HG03342 (cell line): ENCODE results near the gene ATF7.
A peak's percentile ranks its signal among the peaks of the same experiment; 100 is the strongest.
"Not testable (repeated sequence)": the region's sequence is repeated elsewhere in the genome, so short reads cannot be mapped to it uniquely, and the experiment has no call there.

Source experiments
- ATAC-seq: cut with Tn5 transposase; IDR thresholded peaks from one replicate; pipeline ENCODE4 v1.9.1; 2021; ENCODE audit warnings: mild to moderate bottlenecking, moderate library complexity; ENCODE audit not compliant: unreplicated experiment

Gene ATF7

GRCh38 chr12:53598971-53599370 lies 27.2 kb downstream of the ATF7 start:
- ATAC-seq: not testable (repeated sequence)

DNA sequence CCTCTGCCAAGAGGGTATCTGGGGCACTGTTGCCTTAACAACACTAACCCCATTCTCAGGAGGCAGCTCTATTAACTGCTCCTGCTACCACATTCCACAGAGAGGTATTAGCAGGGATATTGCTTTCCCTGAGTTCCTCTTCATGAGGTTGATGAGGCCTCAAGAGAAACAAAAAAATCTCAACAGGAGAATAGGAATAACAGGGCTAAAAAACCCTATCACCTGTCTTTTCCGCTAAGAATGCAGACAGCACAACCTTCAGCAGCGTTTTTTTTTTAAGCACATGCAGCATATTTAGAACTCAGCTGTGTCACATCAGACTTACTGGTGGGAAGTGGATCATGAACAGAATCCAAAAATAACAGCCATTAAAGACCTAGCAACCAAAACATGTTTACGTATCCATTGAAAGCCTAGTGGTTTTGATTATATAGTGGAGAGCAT lies 29.2 kb downstream of the ATF7 start:
- ATAC-seq: no peak

- no peak for ATAC-seq
Observed at GRCh38 chr12:53594897-53595615, 31.1 kb downstream of the ATF7 start.

DNA sequence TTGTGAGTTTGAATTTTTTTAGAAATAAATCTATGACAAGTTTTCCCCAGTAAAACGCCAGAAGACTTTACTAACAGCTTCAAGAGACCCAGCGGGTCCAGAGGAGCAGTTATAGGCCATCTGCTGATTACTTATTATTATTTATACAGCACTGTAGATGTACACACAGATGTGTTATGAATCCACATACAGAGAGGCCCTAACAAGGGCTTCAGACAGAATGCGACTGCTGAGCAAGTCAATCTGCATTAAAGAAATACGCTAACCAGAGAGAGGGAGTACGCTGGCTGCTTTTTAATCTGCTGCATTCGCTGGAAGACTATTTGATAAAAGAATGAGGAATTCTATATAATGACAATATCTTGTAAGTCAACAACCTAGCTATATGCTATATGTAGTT lies 32.5 kb downstream of the ATF7 start:
- ATAC-seq: no peak

GRCh38 chr12:53593031-53593430 lies 33.2 kb downstream of the ATF7 start:
- no peak for ATAC-seq

DNA sequence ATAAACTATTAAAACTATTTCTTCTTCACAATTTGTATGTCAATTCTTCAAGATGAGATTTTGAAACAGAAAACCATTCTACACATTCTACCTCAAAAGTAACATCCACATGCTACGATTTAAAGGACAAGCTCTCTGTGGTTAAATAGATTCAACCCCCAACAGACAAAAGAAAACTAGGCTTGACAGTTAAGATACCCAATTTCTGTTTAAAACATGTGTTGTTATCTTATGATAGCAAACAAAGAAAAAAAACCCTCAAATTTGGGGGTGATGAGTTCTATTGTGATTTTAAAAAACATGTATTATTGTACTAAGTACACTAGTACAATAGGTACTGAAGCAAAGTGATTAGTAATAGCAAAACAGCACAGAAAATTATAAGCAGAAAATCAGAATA lies 33.8 kb downstream of the ATF7 start:
- ATAC-seq: no peak

- ATAC-seq: no peak
Observed at GRCh38 chr12:53591301-53592206, 34.6 kb downstream of the ATF7 start.

DNA sequence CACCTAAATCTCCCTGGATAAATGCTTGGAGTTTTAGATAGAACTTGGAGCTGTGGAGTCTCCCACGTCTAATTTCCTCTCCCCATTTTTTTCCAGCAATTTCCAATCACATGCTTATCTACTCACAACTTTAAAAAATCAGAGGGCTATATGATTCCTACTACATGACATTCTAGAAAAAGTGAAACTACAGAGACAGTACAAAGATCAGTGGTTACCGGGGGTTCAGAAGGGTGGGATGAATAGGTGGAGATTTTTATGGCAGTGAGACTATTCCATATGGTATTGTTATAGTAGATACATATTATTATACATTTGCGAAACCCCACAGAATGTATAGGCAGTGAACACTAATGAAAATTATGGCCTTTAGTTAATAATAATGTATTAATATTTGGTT lies 35.5 kb downstream of the ATF7 start:
- ATAC-seq: no peak

DNA sequence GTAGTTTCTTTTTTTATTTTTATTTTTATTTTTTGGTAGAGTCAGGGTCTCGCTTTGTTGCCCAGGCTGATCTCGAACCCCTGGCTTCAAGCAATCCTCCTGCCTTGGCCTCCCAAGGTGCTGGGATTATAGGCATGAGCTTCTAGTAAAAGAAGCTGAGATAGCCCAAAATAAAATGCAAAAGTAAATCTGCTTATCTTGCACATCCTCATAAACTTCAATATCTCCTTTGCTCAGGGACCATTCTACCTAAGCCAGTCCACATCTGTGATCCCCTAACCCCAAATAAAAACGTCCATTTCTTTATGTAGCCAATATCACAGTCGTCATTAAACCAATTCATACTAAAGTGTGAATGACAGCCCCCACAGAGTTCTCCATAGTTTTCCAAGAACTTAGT lies 36.3 kb downstream of the ATF7 start:
- ATAC-seq: no peak

DNA sequence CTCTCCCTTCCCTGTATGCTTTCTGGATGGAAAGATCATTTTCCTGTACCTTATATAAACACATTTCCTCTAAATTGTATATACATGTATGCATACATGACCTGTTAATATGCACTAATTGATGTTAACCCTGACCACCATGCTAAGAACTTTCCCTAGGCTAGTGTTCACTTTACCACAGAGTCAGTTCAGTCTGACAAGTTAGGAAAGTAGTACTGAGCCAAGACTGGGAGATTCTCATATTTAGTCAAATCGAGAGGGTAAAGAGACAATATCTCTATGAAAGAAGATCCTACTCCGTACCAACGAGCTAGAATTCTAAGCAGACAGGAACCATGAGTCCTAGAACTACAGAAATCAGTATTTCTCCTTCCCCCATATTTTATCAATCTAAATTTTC lies 36.8 kb downstream of the ATF7 start:
- no peak for ATAC-seq

DNA sequence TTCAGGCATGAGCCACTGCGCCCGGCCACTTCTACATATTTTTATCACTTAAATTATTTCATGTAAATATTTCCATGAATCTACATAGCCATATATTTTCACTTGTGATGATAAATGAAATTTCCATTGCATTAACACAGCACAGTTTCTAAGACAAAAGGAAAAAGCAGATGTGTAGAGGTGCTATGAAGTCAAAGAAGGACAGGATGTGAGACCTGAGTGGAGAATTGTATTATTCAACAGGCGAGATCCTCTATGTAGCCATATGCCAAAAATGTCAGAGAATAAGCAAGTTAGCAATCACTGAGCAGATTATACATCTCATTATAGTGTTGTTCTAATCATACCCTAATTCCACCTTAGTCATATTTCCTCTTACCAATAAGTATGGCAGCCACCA lies 38.1 kb downstream of the ATF7 start:
- no peak for ATAC-seq

GRCh38 chr12:53586745-53587144 lies 39.4 kb downstream of the ATF7 start:
- no peak for ATAC-seq

DNA sequence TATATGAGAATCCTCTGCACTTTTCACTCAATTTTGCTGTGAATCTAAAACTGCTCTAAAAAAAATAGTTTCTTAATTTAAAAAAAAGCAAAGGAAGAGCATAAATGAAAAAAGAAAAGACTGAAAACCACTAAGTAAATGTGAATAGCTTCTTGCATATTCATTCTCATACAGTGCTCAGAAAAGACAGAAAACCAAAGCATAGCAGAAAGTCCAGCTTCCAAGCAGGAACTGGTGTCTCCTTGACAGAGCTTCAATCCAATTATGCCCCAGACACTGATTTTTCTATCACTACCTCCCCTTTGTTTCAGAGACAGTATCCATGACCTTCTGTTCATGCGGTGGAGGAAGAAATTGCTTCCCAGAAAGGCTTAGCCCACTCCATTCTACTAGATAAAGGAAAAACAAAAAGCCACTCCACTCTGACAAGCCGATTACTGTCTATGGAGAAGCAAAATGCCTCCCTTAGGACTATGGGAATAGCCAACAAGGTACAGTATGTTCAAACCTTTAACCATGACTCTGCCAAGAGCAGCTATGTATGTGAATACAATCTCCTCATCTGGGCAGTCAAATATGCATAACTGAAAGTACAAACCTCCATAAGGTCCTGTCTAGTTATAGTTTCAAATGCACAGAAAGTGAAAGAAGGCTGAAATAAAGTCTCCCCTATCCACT lies 40.6 kb downstream of the ATF7 start:
- peak; percentile 52 for ATAC-seq

DNA sequence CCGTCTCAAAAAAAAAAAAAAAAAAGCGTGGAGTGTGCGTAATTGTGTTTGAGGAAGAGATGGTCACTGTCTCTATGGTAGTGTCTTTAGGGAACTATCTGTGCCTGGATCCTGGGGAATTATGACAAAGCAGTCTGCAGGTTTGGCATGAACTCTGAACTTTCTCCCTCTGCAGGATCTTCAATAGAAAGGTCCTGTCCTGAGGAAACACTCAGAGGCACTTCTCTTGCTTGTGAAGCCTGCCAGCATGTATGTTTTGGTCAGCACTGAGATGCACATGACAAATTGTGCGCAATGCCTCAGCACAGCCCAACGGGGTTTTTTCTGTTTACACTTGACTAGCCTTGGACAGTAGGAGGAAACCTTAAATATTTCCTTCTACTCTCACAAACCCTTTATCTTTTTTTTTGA lies 46.6 kb downstream of the ATF7 start:
- ATAC-seq: peak; percentile 59

DNA sequence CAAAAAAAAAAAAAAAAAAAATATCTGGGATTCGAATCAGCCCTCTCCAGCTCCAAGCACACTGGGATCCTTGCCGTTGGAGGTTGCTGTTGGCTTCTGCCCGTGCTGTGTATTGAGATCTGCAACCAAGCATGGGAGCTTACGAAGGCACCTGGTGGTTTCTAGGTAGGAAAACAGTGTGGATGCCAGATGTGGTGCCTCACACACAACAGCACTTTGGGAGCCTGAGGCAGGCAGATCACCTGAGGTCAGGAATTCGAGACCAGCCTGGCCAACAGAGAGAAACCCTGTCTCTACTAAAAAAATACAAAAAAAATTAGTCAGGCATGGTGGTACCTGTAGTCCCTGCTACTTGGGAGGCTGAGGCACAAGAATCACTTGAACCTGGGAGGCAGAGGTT lies 47.4 kb downstream of the ATF7 start:
- ATAC-seq: no peak

- peak; percentile 66 for ATAC-seq
Observed at GRCh38 chr12:53577941-53578352, 48.2 kb downstream of the ATF7 start.

GRCh38 chr12:53575502-53576249 lies 50.5 kb downstream of the ATF7 start:
- ATAC-seq: no peak

DNA sequence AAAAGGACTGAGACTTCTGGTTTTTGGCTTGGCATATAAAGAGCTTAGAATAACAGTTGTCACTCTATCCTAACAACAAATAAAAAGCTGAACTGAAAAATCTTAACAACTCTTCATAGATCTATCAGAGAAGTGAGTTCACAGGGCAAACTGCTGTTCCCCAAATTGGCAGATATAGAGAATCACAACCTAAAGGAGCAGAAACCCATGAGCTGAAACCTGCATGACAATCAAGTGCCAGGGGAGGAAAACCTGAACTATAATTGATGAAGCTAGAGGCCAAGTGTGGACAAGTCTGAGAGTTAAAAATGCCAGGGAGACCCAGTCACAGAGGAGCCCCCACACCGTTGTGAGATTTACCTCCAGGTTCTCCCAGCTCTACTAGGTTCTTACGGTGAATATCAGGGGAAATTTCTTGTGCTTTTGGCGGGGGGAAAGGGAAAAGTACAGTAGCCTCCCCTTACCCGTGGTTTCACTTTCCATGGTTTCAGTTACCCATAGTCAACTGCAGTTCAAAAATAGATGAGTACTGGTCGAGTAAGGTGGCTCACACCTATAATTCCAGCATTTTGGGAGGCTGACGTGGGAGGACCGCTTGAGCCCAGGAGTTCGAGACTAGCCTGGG lies 53.9 kb downstream of the ATF7 start:
- ATAC-seq: no peak

- no peak for ATAC-seq
Observed at GRCh38 chr12:53571295-53571694, 54.9 kb downstream of the ATF7 start.

- ATAC-seq: no peak
Observed at GRCh38 chr12:53568809-53569557, 57.2 kb downstream of the ATF7 start.
